DOHH2 (cell line): Measurements from ENCODE around the gene KCNAB1.

Experiments used
- EZH2phosphoT487 ChIP-seq: fragments of 200-600 bp; sonication (generic); IDR thresholded peaks from 2 replicates; pipeline ENCODE4 v1.6.1; 2017; ENCODE audit warnings: borderline replicate concordance, mild to moderate bottlenecking, antibody characterized with exemption, low read length, moderate library complexity, mixed read lengths
- TF ChIP-seq, protein P1 (sequence below): fragments of 200-600 bp; sonication (generic); IDR thresholded peaks from one replicate; pipeline ENCODE4 v1.5.1; 2014; ENCODE audit warnings: antibody characterized with exemption, mild to moderate bottlenecking, low read depth, low read length; ENCODE audit not compliant: poor library complexity, severe bottlenecking

DNA sequence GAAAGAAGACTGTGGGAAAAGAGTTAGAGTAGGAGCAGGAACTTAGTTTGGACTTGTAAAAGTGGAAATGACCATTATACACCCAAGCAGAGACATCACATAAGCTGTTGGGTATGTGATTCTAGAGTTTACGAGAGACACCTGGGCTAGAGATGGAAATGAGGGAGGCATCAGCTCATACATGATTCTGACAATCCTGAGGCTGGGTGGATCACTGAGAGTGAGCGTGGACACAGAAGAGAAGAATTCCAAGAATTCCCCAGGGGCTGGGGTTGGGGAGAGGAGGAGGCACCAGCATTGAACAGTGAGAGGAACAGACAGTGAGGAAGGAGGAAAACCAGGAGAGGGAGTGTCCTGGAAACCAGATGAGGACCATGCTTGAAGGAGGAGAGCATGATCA lies 113.5 kb downstream of the KCNAB1 start:
- TF ChIP-seq EZH2phosphoT487, result no peak
- TF ChIP-seq, protein P1, sequence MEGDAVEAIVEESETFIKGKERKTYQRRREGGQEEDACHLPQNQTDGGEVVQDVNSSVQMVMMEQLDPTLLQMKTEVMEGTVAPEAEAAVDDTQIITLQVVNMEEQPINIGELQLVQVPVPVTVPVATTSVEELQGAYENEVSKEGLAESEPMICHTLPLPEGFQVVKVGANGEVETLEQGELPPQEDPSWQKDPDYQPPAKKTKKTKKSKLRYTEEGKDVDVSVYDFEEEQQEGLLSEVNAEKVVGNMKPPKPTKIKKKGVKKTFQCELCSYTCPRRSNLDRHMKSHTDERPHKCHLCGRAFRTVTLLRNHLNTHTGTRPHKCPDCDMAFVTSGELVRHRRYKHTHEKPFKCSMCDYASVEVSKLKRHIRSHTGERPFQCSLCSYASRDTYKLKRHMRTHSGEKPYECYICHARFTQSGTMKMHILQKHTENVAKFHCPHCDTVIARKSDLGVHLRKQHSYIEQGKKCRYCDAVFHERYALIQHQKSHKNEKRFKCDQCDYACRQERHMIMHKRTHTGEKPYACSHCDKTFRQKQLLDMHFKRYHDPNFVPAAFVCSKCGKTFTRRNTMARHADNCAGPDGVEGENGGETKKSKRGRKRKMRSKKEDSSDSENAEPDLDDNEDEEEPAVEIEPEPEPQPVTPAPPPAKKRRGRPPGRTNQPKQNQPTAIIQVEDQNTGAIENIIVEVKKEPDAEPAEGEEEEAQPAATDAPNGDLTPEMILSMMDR, result no peak
